HG02588 (cell line): Measurements from ENCODE around the gene TEX44.

Experiments
- ATAC-seq: cut with Tn5 transposase; IDR thresholded peaks from one replicate; pipeline ENCODE4 v1.9.1; 2021; ENCODE audit warnings: mild to moderate bottlenecking, moderate library complexity; ENCODE audit not compliant: unreplicated experiment

TEX44 gene

DNA sequence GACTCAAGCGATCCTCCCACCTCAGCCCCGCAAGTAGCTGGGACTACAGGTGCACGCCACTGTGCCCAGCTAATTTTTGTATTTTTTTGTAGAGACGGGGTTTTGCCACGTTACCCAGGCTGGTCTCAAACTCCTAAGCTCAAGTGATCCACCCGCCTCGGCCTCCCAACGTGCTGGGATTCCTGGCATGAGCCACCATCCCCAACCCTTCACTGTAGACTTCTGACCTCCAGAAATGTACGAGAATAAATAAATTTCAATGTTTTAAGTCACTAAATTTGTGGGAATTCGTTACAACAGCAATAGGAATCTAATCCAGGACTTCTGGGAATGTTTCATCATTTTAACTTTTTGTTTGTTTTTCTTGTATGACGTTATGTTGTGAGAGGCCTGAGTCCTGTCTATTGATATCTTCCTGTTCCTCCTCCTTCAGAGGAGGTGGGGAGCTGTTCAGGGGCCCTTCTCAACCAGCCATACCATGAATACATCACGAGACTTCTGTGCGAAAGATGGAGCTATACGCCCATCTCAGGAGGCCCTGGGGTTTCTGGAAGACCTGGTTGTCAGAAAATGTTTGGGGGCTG is 40.0 kb downstream of the TEX44 start:
- no peak for ATAC-seq

DNA sequence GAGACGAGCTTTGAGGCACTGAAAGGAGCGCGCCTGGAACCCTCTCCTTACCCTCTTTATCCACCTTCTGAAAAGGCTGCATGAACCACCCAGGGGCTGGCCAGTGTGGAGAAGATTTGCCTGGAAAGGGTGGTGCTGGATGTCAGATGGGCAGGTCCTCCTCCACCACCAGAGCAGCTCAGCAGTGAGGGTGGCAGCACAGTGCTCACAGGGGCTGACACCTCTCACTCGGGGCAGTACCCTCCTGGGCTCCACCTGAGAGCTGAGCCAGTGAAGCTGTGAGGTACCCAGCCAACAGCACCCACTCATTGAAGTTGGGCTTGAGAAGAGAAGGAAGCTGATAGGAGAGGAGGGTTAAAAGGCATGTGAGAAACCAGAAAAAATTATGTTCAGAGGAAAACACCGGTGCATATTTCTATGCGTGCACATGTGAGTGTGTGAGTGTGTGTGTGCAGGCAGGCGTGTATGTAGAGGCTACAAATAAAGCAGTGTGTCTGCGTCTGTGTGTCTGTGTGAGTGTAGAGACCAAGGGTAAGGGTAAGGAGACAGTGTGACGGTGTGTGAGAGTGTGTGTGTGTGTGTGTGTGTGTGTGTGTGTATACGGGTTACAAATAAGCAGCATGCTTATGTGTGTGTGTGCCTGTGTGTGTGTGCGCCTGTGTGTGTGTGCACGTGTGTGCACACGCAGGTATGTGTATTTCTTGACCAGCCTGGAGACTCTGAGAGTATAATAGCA is 40.7 kb downstream of the TEX44 start:
- no peak for ATAC-seq

DNA sequence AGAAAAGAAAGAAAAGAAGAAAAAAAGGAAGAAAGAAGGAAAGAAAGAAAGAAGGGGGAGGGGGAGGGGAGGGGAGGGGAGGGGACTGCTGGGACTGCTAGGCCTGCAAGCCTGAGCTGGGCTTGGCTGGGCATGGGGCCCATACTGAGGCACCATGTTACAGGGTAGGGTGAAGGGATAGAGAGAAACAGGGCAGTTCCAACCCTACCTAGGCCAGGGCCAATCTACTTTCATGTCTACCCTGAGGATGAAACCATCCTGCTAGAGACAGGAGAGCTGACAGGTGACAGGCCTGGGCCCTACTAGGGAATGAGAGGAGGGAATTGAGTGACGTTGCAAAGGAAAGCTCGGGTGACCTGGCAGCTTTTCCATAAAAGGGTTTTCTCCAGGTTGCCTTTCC is 41.7 kb downstream of the TEX44 start:
- ATAC-seq = no peak

DNA sequence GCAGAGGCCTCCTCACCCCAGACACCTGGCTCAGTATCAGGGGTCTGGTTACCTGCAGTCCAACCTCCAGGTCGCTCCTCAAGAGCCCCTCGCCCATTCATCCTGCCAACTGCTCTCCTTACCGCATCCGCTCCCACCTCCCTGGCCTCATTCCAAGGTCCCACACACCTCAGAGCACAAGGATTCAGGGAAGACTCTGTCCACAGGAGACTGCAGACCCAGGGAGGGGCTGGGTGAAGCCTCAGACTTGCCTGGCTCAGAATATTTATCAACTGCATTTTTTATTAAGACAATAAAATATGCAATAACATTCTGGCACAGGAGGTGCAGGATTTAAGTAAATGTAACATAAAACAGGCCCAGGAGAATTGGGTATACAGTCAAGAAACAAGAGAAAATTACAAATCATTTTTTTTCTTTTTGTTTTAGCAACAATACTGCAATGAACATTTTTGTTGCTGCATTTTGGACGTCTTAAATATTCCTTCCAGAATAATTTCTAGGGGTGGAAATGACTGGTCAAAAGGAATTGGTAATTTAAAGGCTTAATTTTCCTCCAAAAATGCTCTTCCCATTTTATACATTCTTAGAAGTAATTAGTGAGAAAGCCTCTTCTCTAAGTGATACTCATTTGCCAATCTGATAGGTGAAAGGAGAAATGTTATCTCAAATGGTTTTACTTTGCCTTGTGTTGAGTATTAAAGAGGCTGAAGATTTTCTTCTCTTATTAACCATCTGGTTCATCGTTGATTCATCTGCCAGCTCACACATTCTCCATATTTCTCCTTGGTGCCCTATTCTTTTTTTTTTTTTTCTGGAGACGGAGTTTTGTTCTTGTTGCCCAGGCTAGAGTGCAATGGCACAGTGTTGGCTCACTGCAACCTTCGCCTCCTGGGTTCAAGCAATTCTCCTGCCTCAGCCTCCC is 42.5 kb downstream of the TEX44 start:
- ATAC-seq = no peak

DNA sequence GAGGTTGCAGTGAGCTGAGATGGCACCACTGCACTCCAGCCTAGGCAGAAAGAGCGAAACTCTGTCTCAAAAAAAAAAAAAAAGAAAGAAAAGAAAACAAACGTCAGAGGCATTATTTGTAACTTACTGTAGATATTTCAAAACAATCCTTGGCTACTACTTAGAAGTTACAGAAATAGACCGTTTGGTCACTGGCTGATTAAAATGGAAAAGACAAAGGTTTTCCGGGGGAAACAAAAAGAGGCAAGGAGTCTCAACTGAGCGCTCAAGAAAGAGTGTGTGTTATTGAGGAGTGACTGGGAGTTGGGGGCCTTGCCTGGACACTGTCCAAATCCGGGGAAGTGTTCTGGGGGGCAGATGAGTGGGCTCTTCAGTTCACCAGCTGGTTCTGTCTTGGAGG is 47.6 kb downstream of the TEX44 start:
- no peak for ATAC-seq

DNA sequence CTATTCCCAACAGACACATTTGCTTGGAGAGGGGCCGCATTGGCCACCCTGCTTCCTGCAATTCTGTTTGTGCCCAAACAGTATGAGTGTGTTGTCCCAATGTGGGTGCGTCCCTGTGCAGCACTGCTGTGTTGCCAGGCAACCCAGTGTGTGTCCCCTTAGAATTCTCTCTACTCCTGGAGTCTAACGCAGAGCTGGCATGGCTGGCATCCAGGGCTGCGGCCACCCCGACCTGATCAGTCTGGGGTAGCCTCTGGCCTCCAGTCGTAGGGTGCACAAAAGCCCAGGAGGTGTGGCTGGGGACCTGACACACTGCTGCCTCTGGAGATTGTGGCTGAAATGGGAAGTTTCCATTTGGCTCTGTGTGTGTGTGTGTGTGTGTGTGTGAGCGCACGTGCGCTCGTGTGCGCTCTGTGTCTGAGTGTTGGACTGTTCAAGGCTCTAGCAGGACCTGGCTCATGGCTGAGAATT is 48.0 kb downstream of the TEX44 start:
- ATAC-seq = no peak

DNA sequence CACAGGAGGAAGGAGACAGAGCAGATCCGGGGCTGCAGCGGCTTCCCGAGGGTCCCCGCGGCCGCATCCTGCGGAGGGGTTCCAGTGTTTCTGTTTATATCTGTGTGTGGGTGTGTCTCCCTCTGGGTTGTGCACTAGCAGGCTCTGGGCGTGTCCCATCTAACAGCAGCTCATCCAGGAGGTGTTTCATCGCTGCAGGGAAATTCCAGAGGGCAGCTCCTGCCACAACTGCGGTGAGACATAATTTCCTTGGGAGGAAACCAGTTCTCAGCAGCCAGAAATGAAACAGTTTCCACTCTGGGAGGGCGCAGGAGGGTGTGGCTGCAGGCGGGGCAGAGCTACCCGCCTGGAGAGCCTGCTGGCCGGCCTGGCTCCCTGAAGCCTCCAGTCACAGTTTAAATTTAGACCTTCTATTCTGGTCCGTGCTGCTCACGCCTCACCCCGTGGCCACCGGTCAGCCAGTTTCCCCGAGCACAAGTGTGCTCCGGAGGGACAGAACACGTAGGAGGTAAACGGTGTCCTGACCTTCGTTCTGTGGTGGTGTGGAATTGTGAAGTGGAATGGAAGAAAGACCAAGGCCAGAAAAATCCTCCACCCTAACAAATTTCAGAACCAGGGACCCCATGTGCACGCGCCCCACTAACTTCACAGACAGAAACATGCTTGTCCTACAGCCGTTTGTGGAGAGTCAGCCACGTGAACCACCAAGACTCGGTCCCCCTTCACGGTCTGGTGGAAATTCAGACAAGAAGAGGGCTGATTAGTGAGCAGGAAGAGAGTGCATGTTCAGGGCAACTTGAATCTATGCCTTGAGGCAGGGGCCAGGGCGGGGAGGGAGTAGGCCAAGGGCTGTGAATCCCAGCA is 50.2 kb downstream of the TEX44 start:
- ATAC-seq = peak; percentile 67

DNA sequence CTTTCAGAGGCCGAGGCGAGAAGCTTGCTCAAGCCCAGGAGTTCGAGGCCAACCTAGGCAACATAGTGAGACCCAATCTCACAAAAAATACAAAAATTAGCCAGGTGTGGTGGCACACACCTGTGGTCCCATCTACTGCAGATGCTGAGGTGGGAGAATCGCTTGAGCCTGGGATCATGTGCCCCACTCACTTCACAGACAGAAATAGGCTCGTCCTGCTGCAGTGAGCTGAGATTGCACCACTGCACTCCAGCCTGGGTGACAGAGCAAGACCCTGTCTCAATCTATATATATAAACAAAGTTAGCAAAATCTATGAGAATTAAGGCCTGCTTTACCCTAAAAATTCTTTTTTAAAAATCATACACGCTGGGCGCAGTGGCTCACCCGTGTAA is 50.8 kb downstream of the TEX44 start:
- ATAC-seq = no peak
